K562 (cell line): ENCODE results near the gene USP14. TPM values are rescaled to one million over a fixed set of nuclear protein-coding genes. Genes with fewer than 3 reads are reported as not detected.
A peak's percentile ranks its signal among the peaks of the same experiment; 100 is the strongest.

Source experiments
- ATAC-seq: fragments of 200-7000 bp; cut with Tn5 transposase; 3 replicates; pipeline ENCODE4 v1.9.1; 2020; ENCODE audit warnings: moderate library complexity
- BruUV-seq: library from RNA; stranded (reverse); fragments of 400-500 nt; replicated peaks from 2 replicates; lab custom pipeline; 2021; lab: Mats Ljungman, UMichigan
- CTCF ChIA-PET: fragments of 300-600 bp; formaldehyde crosslinking; extraction: SDS; loops from one replicate; lab custom pipeline; 2021; ENCODE audit warnings: low intra/inter-chr PET ratio; lab: Yijun Ruan, JAX
- POLR2A ChIA-PET: fragments of 300-600, 350-650 bp; sonication (Branson Sonifier 250); formaldehyde crosslinking; extraction: SDS; loops from one replicate; lab custom pipeline; 2021; ENCODE audit warnings: antibody characterized with exemption, inconsistent platforms; lab: Yijun Ruan, JAX
- DNase-seq, 4 experiments: peaks; one replicate each; pipeline versions ENCODE4 v3.0.0 to v3.0.0-alpha.2; 2011 to 2018; ENCODE audit warnings: low spot score in 3 of 4, mixed read lengths in 3 of 4; ENCODE audit errors: extremely low read depth in 1 of 4
- FAIRE-seq: peaks from 2 replicates; lab custom pipeline; 2011; peaks lifted over from hg19 to GRCh38; lab: Jason Lieb, UNC
- H2AFZ ChIP-seq: 2 replicates; pipeline ENCODE4 v1.6.0; 2011; ENCODE audit warnings: low read depth, low read length, control low read depth, inconsistent platforms
- H3K27ac ChIP-seq: fragments of 200-600 bp; 3 replicates; pipeline ENCODE4 v1.8.0; 2011; ENCODE audit warnings: low read depth, mild to moderate bottlenecking, control low read depth, inconsistent platforms, low read length, moderate library complexity, mixed read lengths; ENCODE audit errors: extremely low read depth
- H3K27me3 ChIP-seq, 2 experiments: fragments of 300-600 bp in 1 of 2; 2 replicates in 1 of 2; 3 replicates in 1 of 2; pipeline versions ENCODE4 v1.6.0 to v1.8.0; 2011; ENCODE audit warnings: inconsistent platforms in 2 of 2, low read length in 2 of 2, mild to moderate bottlenecking in 1 of 2, mixed read lengths in 1 of 2, moderate library complexity in 1 of 2; ENCODE audit not compliant: control insufficient read depth in 2 of 2, insufficient read depth in 2 of 2
- H3K36me3 ChIP-seq: fragments of 300-600 bp; 3 replicates; pipeline ENCODE4 v1.8.0; 2011; ENCODE audit warnings: mild to moderate bottlenecking, low read length, inconsistent platforms; ENCODE audit not compliant: control insufficient read depth, insufficient read depth
- H3K4me1 ChIP-seq, 2 experiments: fragments of 200-600 bp in 1 of 2; replicated peaks in 1 of 2; 2 replicates in 1 of 2; 3 replicates in 1 of 2; pipeline versions ENCODE4 v1.5.1 to v1.8.0; 2011; ENCODE audit warnings: inconsistent platforms in 2 of 2, low read length in 2 of 2, mild to moderate bottlenecking in 1 of 2, mixed read lengths in 1 of 2, moderate library complexity in 1 of 2; ENCODE audit not compliant: control insufficient read depth in 2 of 2, insufficient read depth in 2 of 2
- H3K4me2 ChIP-seq: 2 replicates; pipeline ENCODE4 v1.6.1; 2011; ENCODE audit warnings: low read length, control low read depth, inconsistent platforms, mixed read lengths; ENCODE audit not compliant: insufficient read depth
- H3K4me3 ChIP-seq: fragments of 200-600 bp; sonication (generic), shearing (Covaris generic); 2 replicates; pipeline ENCODE4 v1.5.1; 2016; ENCODE audit warnings: control low read depth, inconsistent platforms
- H3K79me2 ChIP-seq: fragments of 200-600 bp; 3 replicates; pipeline ENCODE4 v1.8.0; 2011; ENCODE audit warnings: low read length, inconsistent platforms; ENCODE audit not compliant: control insufficient read depth, insufficient read depth
- H3K9ac ChIP-seq, 2 experiments: 2 replicates each; pipeline versions ENCODE4 v1.6.0 to v1.6.1; 2011; ENCODE audit warnings: low read depth in 2 of 2, low read length in 2 of 2, control low read depth in 1 of 2, inconsistent platforms in 1 of 2, mild to moderate bottlenecking in 1 of 2, mixed read lengths in 1 of 2; ENCODE audit not compliant: insufficient read depth in 1 of 2
- H3K9me1 ChIP-seq: one replicate; pipeline ENCODE4 v1.6.0; 2011; ENCODE audit warnings: inconsistent platforms, mild to moderate bottlenecking, low read length, moderate library complexity; ENCODE audit not compliant: control insufficient read depth, insufficient read depth
- H3K9me3 ChIP-seq: replicated peaks from 2 replicates; pipeline ENCODE4 v1.5.1; 2011; ENCODE audit warnings: low read depth, low read length, inconsistent platforms; ENCODE audit not compliant: control insufficient read depth, insufficient read depth
- H4K20me1 ChIP-seq: replicated peaks from 2 replicates; pipeline ENCODE4 v1.6.1; 2011; ENCODE audit warnings: low read length, inconsistent platforms, mixed read lengths; ENCODE audit not compliant: control insufficient read depth, insufficient read depth
- ASH1L ChIP-seq: fragments of 450-650 bp; IDR thresholded peaks from 2 replicates; pipeline ENCODE4 v1.6.1; 2018; ENCODE audit warnings: borderline replicate concordance, mild to moderate bottlenecking, low read depth; ENCODE audit not compliant: partially characterized antibody
- BHLHE40 ChIP-seq: IDR thresholded peaks from 2 replicates; pipeline ENCODE4 v1.6.1; 2011; ENCODE audit warnings: low read length, improper control_type of control experiment
- EP300 ChIP-seq: IDR thresholded peaks from 2 replicates; pipeline ENCODE4 v1.6.1; 2012; ENCODE audit warnings: low read length, improper control_type of control experiment
- NFYB ChIP-seq: IDR thresholded peaks from 2 replicates; pipeline ENCODE4 v1.6.1; 2011; ENCODE audit warnings: mild to moderate bottlenecking, moderate library complexity; ENCODE audit not compliant: insufficient read length; ENCODE audit errors: extremely low read depth
- PHF8 ChIP-seq: fragments of 200-600 bp; sonication (generic); IDR thresholded peaks from 2 replicates; pipeline ENCODE4 v1.6.1; 2012; ENCODE audit warnings: mixed run types, mild to moderate bottlenecking, inconsistent platforms, low read length, moderate library complexity, borderline replicate concordance
- POLR2AphosphoS5 ChIP-seq: IDR thresholded peaks from 2 replicates; pipeline ENCODE4 v1.6.1; 2011; ENCODE audit warnings: mild to moderate bottlenecking, low read depth, low read length, moderate library complexity; ENCODE audit not compliant: control insufficient read depth, insufficient read depth
- SMARCE1 ChIP-seq: fragments of 450-650 bp; IDR thresholded peaks from 2 replicates; pipeline ENCODE4 v1.7.1; 2016; ENCODE audit warnings: mild to moderate bottlenecking
- TAF9B ChIP-seq: fragments of 450-650 bp; IDR thresholded peaks from 2 replicates; pipeline ENCODE4 v1.6.1; 2018; ENCODE audit warnings: mild to moderate bottlenecking; ENCODE audit not compliant: partially characterized antibody
- TRIM24 ChIP-seq, 2 experiments: fragments of 450-650 bp; IDR thresholded peaks; 2 replicates each; pipeline ENCODE4 v1.6.1; 2016
- ZNF232 ChIP-seq: sonication (generic); formaldehyde crosslinking; IDR thresholded peaks from 2 replicates; pipeline ENCODE4 v1.8.0; 2022; ENCODE audit warnings: mild to moderate bottlenecking, missing genetic modification reagents
- WGBS: fragments of 100-300 bp; shearing (Covaris generic); methylation state at CpG from one replicate; pipeline ENCODE4 v1.1.6; 2016; ENCODE audit warnings: low coverage, mixed read lengths; ENCODE audit not compliant: insufficient coverage; ENCODE audit errors: missing lambda C conversion rate; 5-methylcytosine and 5-hydroxymethylcytosine counted together
- in situ Hi-C: fragments of 300-500 bp; cut with MboI; formaldehyde crosslinking; loops from 4 replicates; pipeline ENCODE4 v1.15.0; 2018; ENCODE audit warnings: inconsistent platforms, mixed read lengths
- intact Hi-C: fragments of 100-400 bp; cut with micrococcal nuclease; formaldehyde crosslinking; loops from 2 replicates; pipeline ENCODE4 v1.14.2; 2022
- polyA plus RNA-seq, 8 experiments: library from polyadenylated mRNA; depleted of rRNA in 4 of 8; stranded (reverse) in 5 of 8; unstranded in 3 of 8; fragments of >200 nt; fragmentation: Nextera tagmentation in 2 of 8; fragmentation: Illumina TruSeq in 1 of 8; extraction: Ambion mirVana in 2 of 8; extraction: Trizol in 1 of 8; gene quantifications; 2 replicates each; pipeline versions ENCODE4 v1.2.1 to v1.2.3, GENCODE V29; 2011 to 2014; ENCODE audit warnings: inconsistent platforms in 1 of 8, missing spikeins in 1 of 8
- total RNA-seq, 7 experiments: library from RNA; depleted of rRNA in 6 of 7; stranded (reverse); fragments of >200 nt in 6 of 7; fragmentation: Illumina TruSeq in 2 of 7; extraction: Trizol in 2 of 7; gene quantifications; 2 replicates each; pipeline versions ENCODE4 v1.2.1 to v1.2.3, GENCODE V29; 2011 to 2021; ENCODE audit warnings: low replicate concordance in 1 of 7
- TF ChIP-seq, protein P1 (sequence below): fragments of 450-650 bp; formaldehyde crosslinking; IDR thresholded peaks from 2 replicates; pipeline ENCODE4 v1.4.0; 2022; ENCODE audit warnings: mild to moderate bottlenecking, moderate library complexity
- TF ChIP-seq, protein P2 (sequence below), 2 experiments: fragments of 450-650 bp in 1 of 2; sonication (generic) in 1 of 2; formaldehyde crosslinking in 1 of 2; IDR thresholded peaks in 1 of 2; conservative IDR thresholded peaks in 1 of 2; 2 replicates each; pipeline versions ENCODE4 v1.6.1 to v1.8.1; 2016 to 2023; ENCODE audit warnings: mild to moderate bottlenecking in 2 of 2, moderate library complexity in 2 of 2, inconsistent platforms in 1 of 2, missing genetic modification reagents in 1 of 2
- TF ChIP-seq, protein P3 (sequence below): sonication (generic); formaldehyde crosslinking; IDR thresholded peaks from 2 replicates; pipeline ENCODE4 v1.8.0; 2022; ENCODE audit warnings: mild to moderate bottlenecking, low read depth, missing genetic modification reagents
- TF ChIP-seq, protein P4 (sequence below): fragments of 450-650 bp; IDR thresholded peaks from 2 replicates; pipeline ENCODE4 v1.6.1; 2016
- TF ChIP-seq, protein P5 (sequence below): sonication (generic); formaldehyde crosslinking; IDR thresholded peaks from 2 replicates; pipeline ENCODE4 v1.9.0; 2022; ENCODE audit warnings: mild to moderate bottlenecking, missing genetic modification reagents

The USP14 gene
- total and polyA plus RNA-seq, 9 of the 15 experiments (the other 6 are each of a cell fraction or from before 2014, with no cell fraction given) = 18.7 to 129 (median 40.3) TPM

DNA sequence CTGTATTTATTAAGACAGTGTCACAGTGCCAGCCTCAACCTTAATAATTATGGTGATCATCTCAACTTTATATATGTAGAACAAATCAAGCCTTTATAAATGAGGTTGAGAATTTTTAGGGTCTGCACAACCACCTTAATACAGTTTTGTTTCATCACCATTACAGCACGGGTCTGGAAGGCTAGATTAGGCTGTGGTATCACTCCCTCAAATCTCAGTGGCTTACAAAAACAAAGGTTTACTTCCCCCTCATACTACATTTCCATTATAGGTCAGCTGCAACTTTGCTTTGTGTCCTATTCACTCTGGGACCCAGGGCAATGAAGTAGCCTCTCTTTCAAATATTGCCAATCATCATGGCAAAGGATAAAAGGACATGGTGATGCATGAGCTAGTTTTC is 23.3 kb upstream of the USP14 start (continued):
- TF ChIP-seq, protein P1, sequence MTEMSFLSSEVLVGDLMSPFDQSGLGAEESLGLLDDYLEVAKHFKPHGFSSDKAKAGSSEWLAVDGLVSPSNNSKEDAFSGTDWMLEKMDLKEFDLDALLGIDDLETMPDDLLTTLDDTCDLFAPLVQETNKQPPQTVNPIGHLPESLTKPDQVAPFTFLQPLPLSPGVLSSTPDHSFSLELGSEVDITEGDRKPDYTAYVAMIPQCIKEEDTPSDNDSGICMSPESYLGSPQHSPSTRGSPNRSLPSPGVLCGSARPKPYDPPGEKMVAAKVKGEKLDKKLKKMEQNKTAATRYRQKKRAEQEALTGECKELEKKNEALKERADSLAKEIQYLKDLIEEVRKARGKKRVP = no peak
- TF ChIP-seq TRIM24 (IDR thresholded peaks at IDR 0.05) (peak in 1 of 2 experiments; percentile 36; a peak in 1 of 4 replicates), BHLHE40 (peak; percentile 30; the same call in 1 of the 2 replicates), EP300 (peak; percentile 60; the same call in 1 of the 2 replicates), SMARCE1 (peak; percentile 52; the same call in 1 of the 2 replicates)
- TF ChIP-seq, protein P2, sequence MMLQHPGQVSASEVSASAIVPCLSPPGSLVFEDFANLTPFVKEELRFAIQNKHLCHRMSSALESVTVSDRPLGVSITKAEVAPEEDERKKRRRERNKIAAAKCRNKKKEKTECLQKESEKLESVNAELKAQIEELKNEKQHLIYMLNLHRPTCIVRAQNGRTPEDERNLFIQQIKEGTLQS (IDR thresholded peaks at IDR 0.05) = peak; percentile 48; the same call in 1 of the 2 replicates
- TF ChIP-seq, protein P2 (CRISPR knock-in tag; conservative IDR thresholded peaks at IDR 0.05) = no peak

DNA sequence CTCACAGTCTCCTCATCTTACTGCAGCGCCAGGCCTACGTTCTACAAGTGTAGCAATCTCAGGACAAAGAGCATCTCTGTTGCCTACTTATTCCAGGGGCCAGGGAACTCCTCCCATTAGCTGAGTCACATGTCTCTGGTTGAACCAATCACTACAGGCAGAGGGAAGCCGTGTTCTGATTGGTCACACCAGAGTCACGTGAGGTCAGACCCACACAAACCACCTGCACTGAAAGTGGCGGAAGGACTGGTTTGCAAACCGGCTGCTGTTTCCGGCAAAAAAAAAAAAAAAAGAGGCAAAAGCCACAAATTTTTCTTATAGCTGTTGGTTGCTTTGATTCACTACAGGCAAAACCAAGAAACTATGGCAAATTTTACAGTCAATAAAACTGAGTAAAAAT is 21.9 kb upstream of the USP14 start:
- DNase-seq (peak; percentile 46 to 77 (median 71)), FAIRE-seq (no peak), ATAC-seq (peak; percentile 97)
- in situ Hi-C loops (no loop called here), intact Hi-C loops (no loop called here)
- Histone ChIP-seq H3K36me3 (no peaks in the 10 kb centered on the region), H3K9ac (no peak overlapping the region), H3K4me1 (peaks cover 3 to 5% of the 10 kb centered on the region in 2 experiments; a peak in 2 of 5 replicates), H3K27ac (no peak overlapping the region), H2AFZ (peak overlapping the region; percentile 1; the same call in 1 of the 2 replicates), H3K79me2 (no peaks in the 10 kb centered on the region), H3K27me3 (no peaks in the 10 kb centered on the region), H3K9me1 (no peaks in the 10 kb centered on the region), H3K4me2 (no peak overlapping the region), H4K20me1 (no peaks in the 10 kb centered on the region), H3K4me3 (no peak overlapping the region), H3K9me3 (no peaks in the 10 kb centered on the region)
- ChIA-PET CTCF (no interaction called here), POLR2A (interaction anchor here (0.6 to 0.8 kb wide), 3 partner anchors 22 to 288 kb away, joined by 3 read pairs; partner anchors contain the start of gene USP14)
- no TSS peak for BruUV-seq
- WGBS = 43% methylated on average over 7 of the region's 7 CpGs
- TF ChIP-seq, protein P3, sequence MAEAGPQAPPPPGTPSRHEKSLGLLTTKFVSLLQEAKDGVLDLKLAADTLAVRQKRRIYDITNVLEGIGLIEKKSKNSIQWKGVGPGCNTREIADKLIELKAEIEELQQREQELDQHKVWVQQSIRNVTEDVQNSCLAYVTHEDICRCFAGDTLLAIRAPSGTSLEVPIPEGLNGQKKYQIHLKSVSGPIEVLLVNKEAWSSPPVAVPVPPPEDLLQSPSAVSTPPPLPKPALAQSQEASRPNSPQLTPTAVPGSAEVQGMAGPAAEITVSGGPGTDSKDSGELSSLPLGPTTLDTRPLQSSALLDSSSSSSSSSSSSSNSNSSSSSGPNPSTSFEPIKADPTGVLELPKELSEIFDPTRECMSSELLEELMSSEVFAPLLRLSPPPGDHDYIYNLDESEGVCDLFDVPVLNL (CRISPR knock-in tag) = no peak
- TF ChIP-seq PHF8 (no peak), ZNF232 (CRISPR knock-in tag) (no peak), POLR2AphosphoS5 (no peak), NFYB (peak; percentile 64), TAF9B (no peak), ASH1L (no peak)
- TF ChIP-seq, protein P4, sequence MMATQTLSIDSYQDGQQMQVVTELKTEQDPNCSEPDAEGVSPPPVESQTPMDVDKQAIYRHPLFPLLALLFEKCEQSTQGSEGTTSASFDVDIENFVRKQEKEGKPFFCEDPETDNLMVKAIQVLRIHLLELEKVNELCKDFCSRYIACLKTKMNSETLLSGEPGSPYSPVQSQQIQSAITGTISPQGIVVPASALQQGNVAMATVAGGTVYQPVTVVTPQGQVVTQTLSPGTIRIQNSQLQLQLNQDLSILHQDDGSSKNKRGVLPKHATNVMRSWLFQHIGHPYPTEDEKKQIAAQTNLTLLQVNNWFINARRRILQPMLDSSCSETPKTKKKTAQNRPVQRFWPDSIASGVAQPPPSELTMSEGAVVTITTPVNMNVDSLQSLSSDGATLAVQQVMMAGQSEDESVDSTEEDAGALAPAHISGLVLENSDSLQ = no peak
- TF ChIP-seq, protein P5, sequence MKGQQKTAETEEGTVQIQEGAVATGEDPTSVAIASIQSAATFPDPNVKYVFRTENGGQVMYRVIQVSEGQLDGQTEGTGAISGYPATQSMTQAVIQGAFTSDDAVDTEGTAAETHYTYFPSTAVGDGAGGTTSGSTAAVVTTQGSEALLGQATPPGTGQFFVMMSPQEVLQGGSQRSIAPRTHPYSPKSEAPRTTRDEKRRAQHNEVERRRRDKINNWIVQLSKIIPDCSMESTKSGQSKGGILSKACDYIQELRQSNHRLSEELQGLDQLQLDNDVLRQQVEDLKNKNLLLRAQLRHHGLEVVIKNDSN (CRISPR knock-in tag) = peak; percentile 94
